HEK293 (cell line): ENCODE data around the gene MAP1LC3A.

Source experiments
- KLF16 ChIP-seq: fragments of 450-650 bp; formaldehyde crosslinking; IDR thresholded peaks from 2 replicates; pipeline ENCODE4 v1.5.1; 2017; ENCODE audit warnings: missing biosample characterization, missing genetic modification characterization
- KLF17 ChIP-seq: fragments of 450-650 bp; formaldehyde crosslinking; IDR thresholded peaks from 2 replicates; pipeline ENCODE4 v1.5.1; 2016; ENCODE audit warnings: missing biosample characterization, missing genetic modification characterization
- KLF8 ChIP-seq: fragments of 450-650 bp; formaldehyde crosslinking; IDR thresholded peaks from 2 replicates; pipeline ENCODE4 v1.5.1; 2016; ENCODE audit warnings: missing biosample characterization, missing genetic modification characterization
- MZF1 ChIP-seq: fragments of 450-650 bp; formaldehyde crosslinking; IDR thresholded peaks from 2 replicates; pipeline ENCODE4 v1.5.1; 2017; ENCODE audit warnings: missing biosample characterization, missing genetic modification characterization, borderline replicate concordance
- PRDM10 ChIP-seq: fragments of 450-650 bp; formaldehyde crosslinking; IDR thresholded peaks from 2 replicates; pipeline ENCODE4 v1.5.1; 2016; ENCODE audit warnings: missing biosample characterization, missing genetic modification characterization
- YY1 ChIP-seq: fragments of 450-650 bp; formaldehyde crosslinking; IDR thresholded peaks from 2 replicates; pipeline ENCODE4 v1.5.1; 2018; ENCODE audit warnings: missing biosample characterization, missing genetic modification characterization
- ZBTB17 ChIP-seq: fragments of 450-650 bp; formaldehyde crosslinking; IDR thresholded peaks from 2 replicates; pipeline ENCODE4 v1.5.1; 2016; ENCODE audit warnings: missing biosample characterization, missing genetic modification characterization
- ZBTB6 ChIP-seq: fragments of 450-650 bp; formaldehyde crosslinking; IDR thresholded peaks from 2 replicates; pipeline ENCODE4 v1.5.1; 2017; ENCODE audit warnings: missing biosample characterization, missing genetic modification characterization
- ZNF10 ChIP-seq: fragments of 450-650 bp; formaldehyde crosslinking; IDR thresholded peaks from 2 replicates; pipeline ENCODE4 v1.5.1; 2017; ENCODE audit warnings: missing biosample characterization, missing genetic modification characterization
- ZNF140 ChIP-seq: fragments of 450-650 bp; formaldehyde crosslinking; IDR thresholded peaks from 2 replicates; pipeline ENCODE4 v1.5.1; 2016; ENCODE audit warnings: missing biosample characterization, missing genetic modification characterization
- ZNF146 ChIP-seq: fragments of 450-650 bp; formaldehyde crosslinking; IDR thresholded peaks from 2 replicates; pipeline ENCODE4 v1.5.1; 2016; ENCODE audit warnings: missing biosample characterization, missing genetic modification characterization
- ZNF26 ChIP-seq: fragments of 450-650 bp; formaldehyde crosslinking; IDR thresholded peaks from 2 replicates; pipeline ENCODE4 v1.5.1; 2016; ENCODE audit warnings: missing biosample characterization, missing genetic modification characterization
- ZNF324 ChIP-seq: fragments of 450-650 bp; formaldehyde crosslinking; IDR thresholded peaks from 2 replicates; pipeline ENCODE4 v1.5.1; 2016; ENCODE audit warnings: missing biosample characterization, missing genetic modification characterization
- ZNF37A ChIP-seq: fragments of 450-650 bp; IDR thresholded peaks from 2 replicates; pipeline ENCODE4 v1.5.1; 2018; ENCODE audit warnings: missing biosample characterization, missing genetic modification characterization
- ZNF391 ChIP-seq: fragments of 450-650 bp; formaldehyde crosslinking; IDR thresholded peaks from 2 replicates; pipeline ENCODE4 v1.5.1; 2016; ENCODE audit warnings: low read depth, missing biosample characterization, missing genetic modification characterization, borderline replicate concordance
- ZNF473 ChIP-seq: fragments of 450-650 bp; formaldehyde crosslinking; IDR thresholded peaks from 2 replicates; pipeline ENCODE4 v1.5.1; 2017; ENCODE audit warnings: missing biosample characterization, missing genetic modification characterization
- ZNF501 ChIP-seq: fragments of 450-650 bp; formaldehyde crosslinking; IDR thresholded peaks from 2 replicates; pipeline ENCODE4 v1.5.1; 2016; ENCODE audit warnings: missing biosample characterization, missing genetic modification characterization
- ZNF626 ChIP-seq: fragments of 450-650 bp; sonication (Bioruptor Pico); formaldehyde crosslinking; IDR thresholded peaks from 2 replicates; pipeline ENCODE4 v1.5.1; 2018; ENCODE audit warnings: missing biosample characterization, missing genetic modification characterization, inconsistent platforms
- ZNF629 ChIP-seq: fragments of 450-650 bp; formaldehyde crosslinking; IDR thresholded peaks from 2 replicates; pipeline ENCODE4 v1.5.1; 2017; ENCODE audit warnings: missing biosample characterization, missing genetic modification characterization
- ZNF639 ChIP-seq: fragments of 450-650 bp; formaldehyde crosslinking; IDR thresholded peaks from 2 replicates; pipeline ENCODE4 v1.5.1; 2016; ENCODE audit warnings: missing biosample characterization, missing genetic modification characterization
- ZNF670 ChIP-seq: fragments of 450-650 bp; formaldehyde crosslinking; IDR thresholded peaks from 2 replicates; pipeline ENCODE4 v1.5.1; 2016; ENCODE audit warnings: missing biosample characterization, missing genetic modification characterization, low read depth
- ZNF692 ChIP-seq: fragments of 450-650 bp; formaldehyde crosslinking; IDR thresholded peaks from 2 replicates; pipeline ENCODE4 v1.5.1; 2016; ENCODE audit warnings: missing biosample characterization, missing genetic modification characterization
- ZNF707 ChIP-seq: fragments of 450-650 bp; formaldehyde crosslinking; IDR thresholded peaks from 2 replicates; pipeline ENCODE4 v1.5.1; 2016; ENCODE audit warnings: missing biosample characterization, missing genetic modification characterization
- ZNF747 ChIP-seq: fragments of 450-650 bp; formaldehyde crosslinking; IDR thresholded peaks from 2 replicates; pipeline ENCODE4 v1.5.1; 2016; ENCODE audit warnings: missing biosample characterization, missing genetic modification characterization
- ZNF791 ChIP-seq: fragments of 450-650 bp; formaldehyde crosslinking; IDR thresholded peaks from 2 replicates; pipeline ENCODE4 v1.5.1; 2016; ENCODE audit warnings: missing biosample characterization, missing genetic modification characterization
- ZNF843 ChIP-seq: fragments of 450-650 bp; formaldehyde crosslinking; IDR thresholded peaks from 2 replicates; pipeline ENCODE4 v1.5.1; 2016; ENCODE audit warnings: missing biosample characterization, missing genetic modification characterization
- ZSCAN23 ChIP-seq: fragments of 450-650 bp; formaldehyde crosslinking; IDR thresholded peaks from 2 replicates; pipeline ENCODE4 v1.5.1; 2016; ENCODE audit warnings: missing biosample characterization, missing genetic modification characterization
- ZSCAN5A ChIP-seq: fragments of 450-650 bp; formaldehyde crosslinking; IDR thresholded peaks from 2 replicates; pipeline ENCODE4 v1.5.1; 2016; ENCODE audit warnings: missing biosample characterization, missing genetic modification characterization

MAP1LC3A gene

GRCh38 chr20:34515484-34516246 is 42.9 kb upstream of the MAP1LC3A start (continued):
- TF ChIP-seq ZNF639 (tag by site-specific recombination) (peak; percentile 75), ZNF747 (no peak), ZNF670 (tag by site-specific recombination) (no peak), ZNF791 (tag by site-specific recombination) (no peak), ZSCAN23 (tag by site-specific recombination) (no peak), ZNF692 (tag by site-specific recombination) (no peak), ZNF626 (tag by site-specific recombination) (no peak), ZNF37A (tag by site-specific recombination) (no peak), ZNF629 (tag by site-specific recombination) (peak; percentile 39; the same call in 1 of the 2 replicates), ZNF26 (no peak), ZNF10 (tag by site-specific recombination) (no peak), ZSCAN5A (no peak), ZNF324 (tag by site-specific recombination) (0 out of 2 replicates have a peak, but pooled peaks have one; percentile 13), ZBTB17 (tag by site-specific recombination) (peak; percentile 97), KLF8 (tag by site-specific recombination) (peak; percentile 87), PRDM10 (tag by site-specific recombination) (peak; percentile 75), ZNF473 (tag by site-specific recombination) (no peak), ZNF146 (tag by site-specific recombination) (no peak), YY1 (tag by site-specific recombination) (no peak), ZNF501 (tag by site-specific recombination) (peak; percentile 63; the same call in 1 of the 2 replicates), ZNF707 (tag by site-specific recombination) (no peak), ZNF140 (no peak), KLF17 (tag by site-specific recombination) (no peak), ZNF843 (tag by site-specific recombination) (peak; percentile 45; the same call in 1 of the 2 replicates), ZBTB6 (tag by site-specific recombination) (no peak), KLF16 (tag by site-specific recombination) (no peak), ZNF391 (tag by site-specific recombination) (no peak), MZF1 (tag by site-specific recombination) (no peak)
